ENCODE measurements around the gene MSTN. TPM values are rescaled to one million over a fixed set of nuclear protein-coding genes. Genes with fewer than 3 reads are reported as not detected.

The MSTN gene
- total RNA-seq, 1 donor from 2014 or later: not detected

- H3K36me3 ChIP-seq (ENCODE audit: control insufficient read depth, insufficient read depth, low read length): no peaks in the 10 kb centered on the region
- TF ChIP-seq CTCF (IDR thresholded peaks at IDR 0.05; ENCODE audit: insufficient read depth, low read length, poor library complexity, severe bottlenecking): no peak
- DNase-seq (ENCODE audit: low read depth): no peak
- H3K4me3 ChIP-seq (ENCODE audit: low read depth, low read length): no peak overlapping the region
- H3K27me3 ChIP-seq (ENCODE audit: control insufficient read depth, insufficient read depth, low read length): no peaks in the 10 kb centered on the region
These were observed 43.0 kb upstream of the MSTN start for GRCh38 chr2:190105554-190105953.

GRCh38 chr2:190103144-190103543 lies 40.6 kb upstream of the MSTN start:
- no peak for TF ChIP-seq CTCF (IDR thresholded peaks at IDR 0.05; ENCODE audit: insufficient read depth, low read length, poor library complexity, severe bottlenecking)
- Histone ChIP-seq H3K36me3 (ENCODE audit: control insufficient read depth, insufficient read depth, low read length) (no peaks in the 10 kb centered on the region), H3K4me3 (ENCODE audit: low read depth, low read length) (no peak overlapping the region)

GRCh38 chr2:190099890-190100697 lies 37.6 kb upstream of the MSTN start:
- no peaks in the 10 kb centered on the region for H3K36me3 ChIP-seq (ENCODE audit: control insufficient read depth, insufficient read depth, low read length)
- DNase-seq (ENCODE audit: low read depth): no peak
- TF ChIP-seq CTCF (IDR thresholded peaks at IDR 0.05; ENCODE audit: insufficient read depth, low read length, poor library complexity, severe bottlenecking): no peak
- no peak overlapping the region for H3K4me3 ChIP-seq (ENCODE audit: low read depth, low read length)
- H3K27me3 ChIP-seq (ENCODE audit: control insufficient read depth, insufficient read depth, low read length): no peaks in the 10 kb centered on the region

More at GRCh38 chr2:190103144-190103543, 40.6 kb upstream of the MSTN start:
- DNase-seq (ENCODE audit: low read depth): no peak
- no peaks in the 10 kb centered on the region for H3K27me3 ChIP-seq (ENCODE audit: control insufficient read depth, insufficient read depth, low read length)

- H3K36me3 ChIP-seq (ENCODE audit: control insufficient read depth, insufficient read depth, low read length): no peaks in the 10 kb centered on the region
- no peaks in the 10 kb centered on the region for H3K27me3 ChIP-seq (ENCODE audit: control insufficient read depth, insufficient read depth, low read length)
- TF ChIP-seq CTCF (IDR thresholded peaks at IDR 0.05; ENCODE audit: insufficient read depth, low read length, poor library complexity, severe bottlenecking): no peak
- DNase-seq (ENCODE audit: low read depth): no peak
- no peak overlapping the region for H3K4me3 ChIP-seq (ENCODE audit: low read depth, low read length)
These were observed 36.3 kb upstream of the MSTN start for GRCh38 chr2:190098851-190099250.

- Histone ChIP-seq H3K36me3 (ENCODE audit: control insufficient read depth, insufficient read depth, low read length) (no peaks in the 10 kb centered on the region), H3K27me3 (ENCODE audit: control insufficient read depth, insufficient read depth, low read length) (no peaks in the 10 kb centered on the region), H3K4me3 (ENCODE audit: low read depth, low read length) (no peak overlapping the region)
- no peak for TF ChIP-seq CTCF (IDR thresholded peaks at IDR 0.05; ENCODE audit: insufficient read depth, low read length, poor library complexity, severe bottlenecking)
- no peak for DNase-seq (ENCODE audit: low read depth)
These were observed 34.6 kb upstream of the MSTN start for GRCh38 chr2:190097115-190097514.
